ENCODE measurements around the gene TAAR2. TPM values are rescaled to one million over a fixed set of nuclear protein-coding genes. Genes with fewer than 3 reads are reported as not detected.

Gene TAAR2, protein sequence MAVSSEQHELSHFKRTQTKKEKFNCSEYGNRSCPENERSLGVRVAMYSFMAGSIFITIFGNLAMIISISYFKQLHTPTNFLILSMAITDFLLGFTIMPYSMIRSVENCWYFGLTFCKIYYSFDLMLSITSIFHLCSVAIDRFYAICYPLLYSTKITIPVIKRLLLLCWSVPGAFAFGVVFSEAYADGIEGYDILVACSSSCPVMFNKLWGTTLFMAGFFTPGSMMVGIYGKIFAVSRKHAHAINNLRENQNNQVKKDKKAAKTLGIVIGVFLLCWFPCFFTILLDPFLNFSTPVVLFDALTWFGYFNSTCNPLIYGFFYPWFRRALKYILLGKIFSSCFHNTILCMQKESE
- total RNA-seq, result not detected

DNA sequence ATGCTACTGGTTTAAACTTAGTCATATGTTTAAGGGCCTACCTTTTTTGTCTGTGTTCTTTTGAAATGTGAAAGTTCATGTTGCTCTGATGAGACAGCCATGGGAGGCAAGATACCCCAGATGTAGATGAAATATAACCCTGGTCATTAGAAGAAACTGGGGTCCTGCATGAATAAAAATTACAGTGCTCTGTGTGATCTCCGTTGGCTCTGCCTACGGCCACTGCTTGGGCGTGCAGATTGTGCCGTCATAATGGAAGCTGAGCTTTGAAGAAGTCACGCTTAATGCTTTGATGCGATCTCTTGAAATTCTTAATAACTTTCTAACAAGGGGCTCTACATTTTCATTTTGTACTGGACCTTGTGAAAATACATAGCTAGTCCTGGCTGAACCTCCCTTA, at the start of gene TAAR2:
TSS of gene TAAR2 (minus strand) at position 101 of the 400 bp plus-strand sequence. CDS start at position 101, 0 bp downstream.
- no peak for DNase-seq (ENCODE audit: low spot score in 2 of 2)
- Histone ChIP-seq H3K27ac (no peak within 1 kb of the TSS), H3K27me3 (no peaks in the 10 kb centered on the region), H3K4me3 (no peak within 1 kb of the TSS), H3K4me1 (no peaks in the 10 kb centered on the region), H3K9me3 (no peaks in the 10 kb centered on the region), H3K36me3 (no peaks in the 10 kb centered on the region)
- 88% methylated on average over 6 of the region's 6 CpGs for WGBS
- TF ChIP-seq EP300 (IDR thresholded peaks at IDR 0.05) (no peak), POLR2AphosphoS5 (IDR thresholded peaks at IDR 0.05) (no peak), POLR2A (IDR thresholded peaks at IDR 0.05) (no peak)
- TF ChIP-seq, protein P1, sequence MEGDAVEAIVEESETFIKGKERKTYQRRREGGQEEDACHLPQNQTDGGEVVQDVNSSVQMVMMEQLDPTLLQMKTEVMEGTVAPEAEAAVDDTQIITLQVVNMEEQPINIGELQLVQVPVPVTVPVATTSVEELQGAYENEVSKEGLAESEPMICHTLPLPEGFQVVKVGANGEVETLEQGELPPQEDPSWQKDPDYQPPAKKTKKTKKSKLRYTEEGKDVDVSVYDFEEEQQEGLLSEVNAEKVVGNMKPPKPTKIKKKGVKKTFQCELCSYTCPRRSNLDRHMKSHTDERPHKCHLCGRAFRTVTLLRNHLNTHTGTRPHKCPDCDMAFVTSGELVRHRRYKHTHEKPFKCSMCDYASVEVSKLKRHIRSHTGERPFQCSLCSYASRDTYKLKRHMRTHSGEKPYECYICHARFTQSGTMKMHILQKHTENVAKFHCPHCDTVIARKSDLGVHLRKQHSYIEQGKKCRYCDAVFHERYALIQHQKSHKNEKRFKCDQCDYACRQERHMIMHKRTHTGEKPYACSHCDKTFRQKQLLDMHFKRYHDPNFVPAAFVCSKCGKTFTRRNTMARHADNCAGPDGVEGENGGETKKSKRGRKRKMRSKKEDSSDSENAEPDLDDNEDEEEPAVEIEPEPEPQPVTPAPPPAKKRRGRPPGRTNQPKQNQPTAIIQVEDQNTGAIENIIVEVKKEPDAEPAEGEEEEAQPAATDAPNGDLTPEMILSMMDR (IDR thresholded peaks at IDR 0.05), result no peak

DNA sequence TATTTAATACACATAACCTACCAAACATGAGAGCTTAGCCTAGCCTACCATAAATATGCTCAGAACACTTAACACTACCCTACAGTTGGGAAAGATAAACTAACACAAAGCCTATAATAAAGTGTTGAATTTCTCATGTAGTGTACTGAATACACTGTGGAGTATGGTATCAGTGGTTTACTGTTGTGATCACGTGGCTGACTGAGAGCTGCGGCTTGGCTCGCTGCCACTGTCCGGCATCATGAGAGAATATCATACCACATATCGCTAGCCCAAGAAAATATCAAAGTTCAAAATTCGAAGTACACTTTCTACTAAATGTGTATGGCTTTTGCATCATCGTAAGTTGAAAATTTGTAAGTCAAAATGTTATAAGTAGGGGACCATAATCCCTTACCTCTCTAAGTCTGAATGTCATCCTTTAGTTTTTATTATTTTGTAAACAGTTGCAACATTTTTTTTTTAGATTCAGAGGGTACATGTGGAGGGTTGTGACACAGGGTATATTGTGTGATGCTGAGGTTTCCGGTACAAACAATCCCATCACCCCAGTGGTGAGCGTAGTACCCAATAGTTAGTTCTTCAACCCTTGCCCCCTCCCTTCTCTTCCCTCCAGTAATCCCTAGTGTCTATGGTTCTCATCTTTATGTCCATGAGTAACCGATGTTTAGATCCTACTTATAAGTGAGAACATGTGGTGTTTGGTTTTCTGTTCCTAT, 49.5 kb upstream of the TAAR2 start:
- H3K27me3 ChIP-seq, result no peaks in the 10 kb centered on the region
- DNase-seq (ENCODE audit: low spot score in 2 of 2), result no peak
- no peak overlapping the region for H3K4me3 ChIP-seq
- WGBS, result 73% methylated on average over 10 of the region's 10 CpGs
- no peak overlapping the region for H3K27ac ChIP-seq
- TF ChIP-seq POLR2A (IDR thresholded peaks at IDR 0.05), result no peak
- no peak for TF ChIP-seq EP300 (IDR thresholded peaks at IDR 0.05)
- H3K9me3 ChIP-seq, result no peaks in the 10 kb centered on the region
- no peaks in the 10 kb centered on the region for H3K4me1 ChIP-seq
- no peaks in the 10 kb centered on the region for H3K36me3 ChIP-seq

DNA sequence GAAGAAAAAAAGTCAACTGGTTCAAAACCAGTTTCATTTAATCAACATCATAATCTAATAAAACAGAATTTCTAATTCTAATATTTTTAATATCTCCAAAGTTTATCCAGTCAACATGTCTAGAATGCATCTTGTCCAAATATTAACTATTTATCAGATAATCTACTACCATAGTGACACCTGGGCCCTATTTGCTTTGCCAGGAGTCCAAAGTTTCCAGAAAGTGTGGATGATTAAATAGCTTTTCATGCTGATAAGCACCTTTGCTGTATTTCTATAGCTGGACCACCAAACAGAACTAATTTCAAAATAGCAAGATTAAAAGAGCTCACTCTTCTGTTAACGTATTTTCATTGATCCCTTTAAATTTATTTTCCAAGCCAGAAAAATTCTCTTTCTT, 47.2 kb upstream of the TAAR2 start:
- no peak overlapping the region for H3K27ac ChIP-seq
- no peaks in the 10 kb centered on the region for H3K9me3 ChIP-seq
- no peaks in the 10 kb centered on the region for H3K4me1 ChIP-seq
- H3K27me3 ChIP-seq, result no peaks in the 10 kb centered on the region
- DNase-seq (ENCODE audit: low spot score in 2 of 2), result no peak
- WGBS, result 92% methylated on average over 1 of the region's 1 CpG
- H3K36me3 ChIP-seq, result no peaks in the 10 kb centered on the region
- TF ChIP-seq POLR2A (IDR thresholded peaks at IDR 0.05), result no peak
- TF ChIP-seq, protein P1 (IDR thresholded peaks at IDR 0.05), result no peak
- no peak for TF ChIP-seq EP300 (IDR thresholded peaks at IDR 0.05)
- TF ChIP-seq POLR2AphosphoS5 (IDR thresholded peaks at IDR 0.05), result no peak
- H3K4me3 ChIP-seq, result no peak overlapping the region

DNA sequence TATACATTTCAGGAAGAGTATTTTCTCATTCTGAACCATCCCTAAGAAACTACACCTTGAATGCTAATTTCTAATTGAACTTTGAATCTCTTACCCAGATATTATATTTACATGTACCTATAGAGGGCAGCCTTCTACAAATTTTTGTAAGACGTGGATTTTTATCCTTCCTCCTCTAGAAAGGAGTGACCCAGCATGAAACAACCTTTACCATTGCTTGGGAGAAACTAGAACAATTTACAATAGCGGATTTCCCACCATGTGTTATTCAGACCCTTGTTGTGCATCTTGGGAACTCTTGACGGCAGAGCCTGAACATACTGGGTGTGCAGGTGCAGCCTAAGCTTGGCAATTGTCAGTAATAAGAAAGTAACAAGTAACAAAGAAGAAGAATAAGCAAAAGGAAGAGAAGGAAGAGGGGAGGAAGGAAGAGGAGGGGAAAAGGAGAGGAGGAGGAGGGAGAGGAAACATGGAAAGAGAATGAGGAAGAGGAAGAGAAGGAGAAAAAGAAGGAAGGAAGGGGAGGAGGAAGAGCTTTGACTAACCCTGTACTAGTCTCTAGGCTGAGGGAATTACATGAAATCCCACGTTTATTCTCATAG, 45.7 kb upstream of the TAAR2 start:
- H3K36me3 ChIP-seq, result no peaks in the 10 kb centered on the region
- WGBS, result 7% methylated on average over 4 of the region's 4 CpGs
- H3K4me1 ChIP-seq, result no peaks in the 10 kb centered on the region
- H3K9me3 ChIP-seq, result no peaks in the 10 kb centered on the region
- no peak for DNase-seq (ENCODE audit: low spot score in 2 of 2)
- H3K27me3 ChIP-seq, result no peaks in the 10 kb centered on the region
- TF ChIP-seq, protein P1 (IDR thresholded peaks at IDR 0.05), result peak in 1 of 2 donors; percentile 18
- TF ChIP-seq POLR2A (IDR thresholded peaks at IDR 0.05) (no peak), EP300 (IDR thresholded peaks at IDR 0.05) (no peak), POLR2AphosphoS5 (IDR thresholded peaks at IDR 0.05) (no peak)
- H3K27ac ChIP-seq, result no peak overlapping the region
- no peak overlapping the region for H3K4me3 ChIP-seq

DNA sequence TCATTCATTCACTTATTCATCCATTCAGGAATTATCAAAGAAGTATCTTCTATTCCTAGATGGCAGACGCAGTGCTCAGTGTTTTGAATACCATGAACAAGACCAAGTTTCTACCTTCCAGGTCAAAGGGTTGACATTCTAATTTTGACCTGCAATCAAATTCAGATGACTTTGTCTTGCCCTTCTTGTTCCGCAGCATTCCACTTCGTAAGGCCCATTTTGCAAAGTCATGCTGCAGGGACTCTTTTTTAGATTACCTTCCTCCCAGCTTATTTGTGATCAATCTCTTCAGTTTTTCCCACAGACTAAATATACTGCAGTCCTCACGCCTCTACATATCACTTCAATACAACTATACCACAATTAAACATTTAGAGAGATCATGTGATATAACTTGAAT, 42.0 kb upstream of the TAAR2 start:
- DNase-seq (ENCODE audit: low spot score in 2 of 2), result no peak
- H3K27me3 ChIP-seq, result no peaks in the 10 kb centered on the region
- no peaks in the 10 kb centered on the region for H3K4me1 ChIP-seq
- no peak overlapping the region for H3K4me3 ChIP-seq
- TF ChIP-seq POLR2AphosphoS5 (IDR thresholded peaks at IDR 0.05), result no peak
- TF ChIP-seq POLR2A (IDR thresholded peaks at IDR 0.05), result no peak
- TF ChIP-seq, protein P1 (IDR thresholded peaks at IDR 0.05), result no peak
- WGBS, result 64% methylated on average over 4 of the region's 4 CpGs
- no peaks in the 10 kb centered on the region for H3K36me3 ChIP-seq
- H3K27ac ChIP-seq, result no peak overlapping the region
- no peaks in the 10 kb centered on the region for H3K9me3 ChIP-seq
